Gastroesophageal sphincter (tissue), 3 donors: ENCODE data around the gene LHB.

ENCODE experiments used
- CTCF ChIP-seq, 4 experiments: fragments of 200-600 bp in 2 of 4; fragments of 450-650 bp in 2 of 4; sonication (generic) in 1 of 4; IDR thresholded peaks; one replicate each; pipeline ENCODE4 v1.5.1; 2017 to 2019; ENCODE audit warnings: antibody characterized with exemption in 4 of 4, mild to moderate bottlenecking in 2 of 4, moderate library complexity in 2 of 4
- POLR2A ChIP-seq, 2 donors: fragments of 450-650 bp; IDR thresholded peaks; one replicate each; pipeline ENCODE4 v1.6.1; 2017; ENCODE audit warnings: antibody characterized with exemption in 2 of 2, mild to moderate bottlenecking in 2 of 2, moderate library complexity in 1 of 2

- TF ChIP-seq POLR2A (IDR thresholded peaks at IDR 0.05), result no peak
- TF ChIP-seq CTCF (IDR thresholded peaks at IDR 0.05), result no peak
These were observed 49.1 kb upstream of the LHB start for GRCh38 chr19:49065905-49066512.
